ENCODE results near the gene HNRNPDL. TPM values are rescaled to one million over a fixed set of nuclear protein-coding genes. Genes with fewer than 3 reads are reported as not detected.

The HNRNPDL gene
- total RNA-seq, 1 experiment from 2014 or later, result 472 TPM

GRCh38 chr4:82437285-82438005 lies 7.2 kb upstream of the HNRNPDL start:
- Histone ChIP-seq H3K4me2 (ENCODE audit: insufficient read depth, insufficient read length, low read length) (no peak overlapping the region), H3K56ac (ENCODE audit: insufficient read length, low read depth, low read length) (no peak overlapping the region), H3K79me1 (ENCODE audit: insufficient read depth, low read depth, low read length, poor library complexity, severe bottlenecking) (no peaks in the 10 kb centered on the region), H4K5ac (ENCODE audit: insufficient read length, low read depth, low read length) (no peak overlapping the region), H2BK20ac (ENCODE audit: low read depth, low read length, poor library complexity, severe bottlenecking) (no peak overlapping the region), H3K9ac (ENCODE audit: extremely low read depth, insufficient read length, low read length) (no peak overlapping the region), H3K27me3 (ENCODE audit: insufficient read depth, low read length) (no peaks in the 10 kb centered on the region), H2BK15ac (ENCODE audit: low read depth, low read length) (no peak overlapping the region), H2BK120ac (ENCODE audit: low read depth, low read length, poor library complexity, severe bottlenecking) (no peak overlapping the region), H3K23ac (ENCODE audit: insufficient read length, low read depth, low read length) (no peak overlapping the region), H4K91ac (ENCODE audit: insufficient read length, low read depth, low read length) (no peak overlapping the region), H3T11ph (ENCODE audit: low read length) (no peak overlapping the region), H3K23me2 (ENCODE audit: insufficient read length, low read depth, low read length, poor library complexity, severe bottlenecking) (no peaks in the 10 kb centered on the region), H3K79me2 (ENCODE audit: insufficient read depth, low read length) (peaks cover 77% of the 10 kb centered on the region; the same call in 1 of the 2 replicates), H3K18ac (ENCODE audit: insufficient read length, low read depth, low read length) (no peak overlapping the region), H4K20me1 (ENCODE audit: control insufficient read depth, insufficient read depth, insufficient read length) (no peaks in the 10 kb centered on the region), H4K8ac (replicated peaks; ENCODE audit: insufficient read length, low read depth, low read length) (no peak overlapping the region), H3K9me3 (ENCODE audit: control insufficient read depth, low read depth, low read length) (no peaks in the 10 kb centered on the region), H3K4ac (ENCODE audit: low read depth, low read length) (no peak overlapping the region), H3K4me1 (ENCODE audit: insufficient read depth, low read length) (no peaks in the 10 kb centered on the region; the same call in 1 of the 2 replicates), H3K14ac (ENCODE audit: insufficient read depth, low read length) (no peak overlapping the region), H3K27ac (ENCODE audit: insufficient read length, low read depth, low read length) (no peak overlapping the region), H2AK5ac (ENCODE audit: insufficient read length, low read length) (no peak overlapping the region), H2AFZ (ENCODE audit: low read length) (no peak overlapping the region), H2BK5ac (ENCODE audit: insufficient read length, low read length) (no peak overlapping the region), H2BK12ac (ENCODE audit: insufficient read length, low read depth, low read length) (no peak overlapping the region)
- no peak for TF ChIP-seq CTCF (conservative IDR thresholded peaks at IDR 0.05)
- no CpG with 5 or more reads among the region's 4 CpGs for WGBS (ENCODE audit: extremely low coverage, insufficient read length, low lambda C conversion rate)
- H3K4me3 Mint-ChIP-seq, result no peak overlapping the region
- peaks cover 48 to 60% (median 54%) of the 10 kb centered on the region in 3 experiments for H3K36me3 Mint-ChIP-seq (ENCODE audit: insufficient read depth in 1 of 3, low read depth in 3 of 3)
- DNase-seq, result no peak
- H3K27me3 Mint-ChIP-seq (ENCODE audit: low read depth), result no peaks in the 10 kb centered on the region
- no peaks in the 10 kb centered on the region for H3K9me3 Mint-ChIP-seq
- peak overlapping the region in 1 of 3 experiments; percentile 18; a peak in 1 of 7 replicates for H3K27ac Mint-ChIP-seq
- H3K4me1 Mint-ChIP-seq, result peaks cover 45 to 48% of the 10 kb centered on the region in 2 experiments
